ENCODE results near the gene ATP5PO.

Gene ATP5PO

GRCh38 chr21:33915368-33916199, at the start of gene ATP5PO:
TSS of gene ATP5PO (minus strand) at chr21:33915804. CDS start at chr21:33915763, 41 bp downstream.
- peak; percentile 98 for DNase-seq

- no peak for DNase-seq
Measured at GRCh38 chr21:33964706-33965325, 49.2 kb upstream of the ATP5PO start.

- no peak for DNase-seq
Measured at GRCh38 chr21:33963848-33964555, 48.4 kb upstream of the ATP5PO start.

GRCh38 chr21:33962290-33962689, 46.7 kb upstream of the ATP5PO start:
- no peak for DNase-seq

- DNase-seq = no peak
Measured at GRCh38 chr21:33961061-33961460, 45.5 kb upstream of the ATP5PO start.

GRCh38 chr21:33959680-33960079, 44.1 kb upstream of the ATP5PO start:
- DNase-seq = no peak

- no peak for DNase-seq
Measured at GRCh38 chr21:33954395-33954794, 38.8 kb upstream of the ATP5PO start.

GRCh38 chr21:33951276-33952178, 35.9 kb upstream of the ATP5PO start:
- no peak for DNase-seq

GRCh38 chr21:33950431-33951079, 35.0 kb upstream of the ATP5PO start:
- DNase-seq = no peak

GRCh38 chr21:33949516-33950430, 34.2 kb upstream of the ATP5PO start:
- no peak for DNase-seq

GRCh38 chr21:33948951-33949444, 33.4 kb upstream of the ATP5PO start:
- no peak for DNase-seq

- peak; percentile 93 for DNase-seq
Measured at GRCh38 chr21:33948096-33948950, 32.7 kb upstream of the ATP5PO start.

GRCh38 chr21:33947451-33948095, 32.0 kb upstream of the ATP5PO start:
- peak; percentile 71 for DNase-seq

- DNase-seq = peak; percentile 40
Measured at GRCh38 chr21:33945652-33946270, 30.2 kb upstream of the ATP5PO start.

GRCh38 chr21:33944185-33944763, 28.7 kb upstream of the ATP5PO start:
- no peak for DNase-seq

- peak; percentile 83 for DNase-seq
Measured at GRCh38 chr21:33943293-33943692, 27.7 kb upstream of the ATP5PO start.

- DNase-seq = no peak
Measured at GRCh38 chr21:33942426-33942825, 26.8 kb upstream of the ATP5PO start.

- no peak for DNase-seq
Measured at GRCh38 chr21:33940881-33941245, 25.3 kb upstream of the ATP5PO start.

Data from NCI-H1105 treated with DMSO at 0.1 percent for 48 hours (cell line).